K562 (cell line): Measurements from ENCODE around the gene IFNA16.
"Not testable (repeated sequence)": the region's sequence is repeated elsewhere in the genome, so short reads cannot be mapped to it uniquely, and the experiment has no call there.

Source experiments
- CTCF ChIP-seq, 3 experiments: IDR thresholded peaks in 2 of 3; conservative IDR thresholded peaks in 1 of 3; 2 replicates each; pipeline ENCODE4 v1.5.1; 2011 to 2012; ENCODE audit warnings: low read length in 3 of 3, mild to moderate bottlenecking in 3 of 3, control low read depth in 2 of 3, improper control_type of control experiment in 1 of 3, inconsistent platforms in 1 of 3, low read depth in 1 of 3, mixed read lengths in 1 of 3, moderate library complexity in 1 of 3; ENCODE audit not compliant: insufficient read depth in 2 of 3
- POLR2AphosphoS5 ChIP-seq: IDR thresholded peaks from 2 replicates; pipeline ENCODE4 v1.6.1; 2011; ENCODE audit warnings: mild to moderate bottlenecking, low read depth, low read length, moderate library complexity; ENCODE audit not compliant: control insufficient read depth, insufficient read depth
- RFX5 ChIP-seq: IDR thresholded peaks from 2 replicates; pipeline ENCODE4 v1.6.1; 2011; ENCODE audit warnings: low read depth, mild to moderate bottlenecking, improper control_type of control experiment, low read length
- RNF219 ChIP-seq: fragments of 250-450 bp; sonication (Bioruptor Pico); IDR thresholded peaks from 2 replicates; pipeline ENCODE4 v1.5.0; 2022; ENCODE audit warnings: mild to moderate bottlenecking
- SIN3A ChIP-seq, 2 experiments: fragments of 150-350 bp in 1 of 2; IDR thresholded peaks; 2 replicates each; pipeline ENCODE4 v1.6.1; 2011 to 2016; ENCODE audit warnings: borderline replicate concordance in 2 of 2, low read depth in 2 of 2, low read length in 2 of 2, mild to moderate bottlenecking in 2 of 2, moderate library complexity in 2 of 2; ENCODE audit not compliant: control insufficient read depth in 1 of 2
- SPI1 ChIP-seq: IDR thresholded peaks from 2 replicates; pipeline ENCODE4 v1.6.1; 2011; ENCODE audit warnings: low read depth, low read length, control low read depth, borderline replicate concordance
- USF1 ChIP-seq: sonication (generic); formaldehyde crosslinking; IDR thresholded peaks from 2 replicates; pipeline ENCODE4 v1.9.0; 2022; ENCODE audit warnings: mild to moderate bottlenecking, missing genetic modification reagents
- ZBTB33 ChIP-seq: sonication (generic); formaldehyde crosslinking; IDR thresholded peaks from 2 replicates; pipeline ENCODE4 v1.8.1; 2023; ENCODE audit warnings: mild to moderate bottlenecking, missing genetic modification reagents

- not testable (repeated sequence) for TF ChIP-seq SIN3A (IDR thresholded peaks at IDR 0.05; ENCODE audit: borderline replicate concordance in 2 of 2, control insufficient read depth in 1 of 2, low read depth in 2 of 2, low read length in 2 of 2); USF1; CTCF (IDR thresholded peaks at IDR 0.05 in 2 of 3, conservative IDR thresholded peaks at IDR 0.05 in 1 of 3; ENCODE audit: insufficient read depth in 2 of 3, low read depth in 1 of 3, low read length in 3 of 3); SPI1; POLR2AphosphoS5; ZBTB33 (CRISPR knock-in tag); RNF219 (CRISPR knock-in tag); RFX5
These were observed 5.0 kb downstream of the IFNA16 start for GRCh38 chr9:21212160-21212559.
